Astrocyte (in vitro differentiated cells and primary cell): ENCODE data around the gene ASPHD1. TPM values are rescaled to one million over a fixed set of nuclear protein-coding genes. Genes with fewer than 3 reads are reported as not detected.
A peak's percentile ranks its signal among the peaks of the same experiment; 100 is the strongest.

Source experiments
- DNase-seq: peaks from one replicate; pipeline ENCODE4 v3.0.0-alpha.2; 2010; ENCODE audit warnings: low read depth
- FAIRE-seq: peaks from 2 replicates; lab custom pipeline; 2011; peaks lifted over from hg19 to GRCh38; lab: Jason Lieb, UNC
- H2AFZ ChIP-seq: 2 replicates; pipeline ENCODE4 v1.6.0; 2012; ENCODE audit warnings: low read depth, low read length, inconsistent platforms
- H3K27ac ChIP-seq: 2 replicates; pipeline ENCODE4 v1.5.1; 2011; ENCODE audit warnings: low read depth, low read length, inconsistent platforms
- H3K27me3 ChIP-seq: 2 replicates; pipeline ENCODE4 v1.6.0; 2011; ENCODE audit warnings: low read length, inconsistent platforms; ENCODE audit not compliant: insufficient read depth
- H3K36me3 ChIP-seq: 2 replicates; pipeline ENCODE4 v1.5.1; 2011; ENCODE audit warnings: low read length, inconsistent platforms; ENCODE audit not compliant: insufficient read depth
- H3K4me1 ChIP-seq: 2 replicates; pipeline ENCODE4 v1.5.1; 2011; ENCODE audit warnings: low read length, inconsistent platforms; ENCODE audit not compliant: insufficient read depth
- H3K4me2 ChIP-seq: 2 replicates; pipeline ENCODE4 v1.6.0; 2012; ENCODE audit warnings: low read length, inconsistent platforms
- H3K4me3 ChIP-seq: 2 replicates; pipeline ENCODE4 v1.5.1; 2011; ENCODE audit warnings: low read depth, mild to moderate bottlenecking, low read length, inconsistent platforms; ENCODE audit not compliant: insufficient read depth
- H3K79me2 ChIP-seq: 2 replicates; pipeline ENCODE4 v1.6.0; 2012; ENCODE audit warnings: mild to moderate bottlenecking, low read length, inconsistent platforms; ENCODE audit not compliant: insufficient read depth
- H3K9ac ChIP-seq: 2 replicates; pipeline ENCODE4 v1.6.0; 2012; ENCODE audit warnings: mild to moderate bottlenecking, low read length, inconsistent platforms
- H3K9me3 ChIP-seq: 2 replicates; pipeline ENCODE4 v1.5.1; 2012; ENCODE audit warnings: low read depth, mild to moderate bottlenecking, low read length, inconsistent platforms; ENCODE audit not compliant: insufficient read depth
- H4K20me1 ChIP-seq: 2 replicates; pipeline ENCODE4 v1.6.0; 2012; ENCODE audit warnings: low read length, inconsistent platforms; ENCODE audit not compliant: insufficient read depth
- H3K27ac Mint-ChIP-seq: one replicate; pipeline ENCODE4 v1.8.0; 2021; ENCODE audit warnings: mild to moderate bottlenecking, mixed read lengths; ENCODE audit not compliant: unreplicated experiment
- H3K27me3 Mint-ChIP-seq: one replicate; pipeline ENCODE4 v1.8.0; 2021; ENCODE audit warnings: low read depth, mixed read lengths; ENCODE audit not compliant: unreplicated experiment
- H3K36me3 Mint-ChIP-seq: one replicate; pipeline ENCODE4 v1.8.0; 2021; ENCODE audit warnings: low read depth, mixed read lengths; ENCODE audit not compliant: unreplicated experiment
- H3K4me1 Mint-ChIP-seq: one replicate; pipeline ENCODE4 v1.8.0; 2021; ENCODE audit warnings: low read depth, mixed read lengths; ENCODE audit not compliant: unreplicated experiment
- H3K4me3 Mint-ChIP-seq: one replicate; pipeline ENCODE4 v1.8.0; 2021; ENCODE audit warnings: mild to moderate bottlenecking, moderate library complexity, mixed read lengths; ENCODE audit not compliant: unreplicated experiment
- H3K9me3 Mint-ChIP-seq: one replicate; pipeline ENCODE4 v1.8.0; 2021; ENCODE audit warnings: mild to moderate bottlenecking, mixed read lengths; ENCODE audit not compliant: unreplicated experiment
- CTCF ChIP-seq: IDR thresholded peaks from 2 replicates; pipeline ENCODE4 v1.5.1; 2011; ENCODE audit warnings: low read depth, mild to moderate bottlenecking, inconsistent platforms, low read length, moderate library complexity; ENCODE audit not compliant: insufficient read depth
- EZH2 ChIP-seq: IDR thresholded peaks from 2 replicates; pipeline ENCODE4 v1.6.1; 2012; ENCODE audit warnings: mild to moderate bottlenecking, low read length, inconsistent platforms; ENCODE audit not compliant: insufficient read depth
- total RNA-seq: library from RNA; stranded (reverse); gene quantifications from 2 replicates; pipeline ENCODE4 v1.2.1, GENCODE V29; 2021

Gene ASPHD1
- total RNA-seq, 1 donor from 2014 or later, result 43.3 TPM

GRCh38 chr16:29862383-29862883 lies 37.9 kb upstream of the ASPHD1 start:
- Histone ChIP-seq H3K36me3 (peaks cover 14% of the 10 kb centered on the region), H3K9ac (peak overlapping the region; percentile 88), H3K4me3 (peak overlapping the region; percentile 66), H3K4me2 (peak overlapping the region; percentile 99), H3K79me2 (peaks cover 15% of the 10 kb centered on the region), H2AFZ (peak overlapping the region; percentile 82), H3K27ac (peak overlapping the region; percentile 98), H4K20me1 (no peaks in the 10 kb centered on the region), H3K9me3 (no peaks in the 10 kb centered on the region), H3K27me3 (no peaks in the 10 kb centered on the region), H3K4me1 (peaks cover 7% of the 10 kb centered on the region)
- H3K27ac Mint-ChIP-seq, result peak overlapping the region; percentile 98
- DNase-seq, result no peak
- peak overlapping the region; percentile 99 for H3K4me3 Mint-ChIP-seq
- TF ChIP-seq EZH2 (no peak), CTCF (no peak)
- H3K9me3 Mint-ChIP-seq, result no peaks in the 10 kb centered on the region
- H3K4me1 Mint-ChIP-seq, result peaks cover 6% of the 10 kb centered on the region
- H3K27me3 Mint-ChIP-seq, result no peaks in the 10 kb centered on the region
- no peak for FAIRE-seq
- H3K36me3 Mint-ChIP-seq, result peaks cover 15% of the 10 kb centered on the region

GRCh38 chr16:29862884-29863668 lies 37.2 kb upstream of the ASPHD1 start, which contains the start of gene CDIPT:
CDIPT (minus strand) TSS chr16:29863226; CDS start chr16:29862857, 369 bp downstream.
- FAIRE-seq, result no peak
- Histone ChIP-seq H3K9ac (peak within 1 kb of the TSS; percentile 88), H3K4me2 (peak within 1 kb of the TSS; percentile 99), H3K27me3 (no peaks in the 10 kb centered on the region), H3K79me2 (peaks cover 15% of the 10 kb centered on the region), H3K4me3 (peak within 1 kb of the TSS; percentile 66), H3K36me3 (peaks cover 14% of the 10 kb centered on the region), H3K9me3 (no peaks in the 10 kb centered on the region), H3K4me1 (peaks cover 7% of the 10 kb centered on the region), H3K27ac (peak within 1 kb of the TSS; percentile 98), H2AFZ (peak within 1 kb of the TSS; percentile 82), H4K20me1 (no peaks in the 10 kb centered on the region)
- Mint-ChIP-seq H3K9me3 (no peaks in the 10 kb centered on the region), H3K27me3 (peaks cover 5% of the 10 kb centered on the region), H3K36me3 (peaks cover 15% of the 10 kb centered on the region), H3K4me1 (peaks cover 4% of the 10 kb centered on the region), H3K27ac (peak within 1 kb of the TSS; percentile 99), H3K4me3 (peak within 1 kb of the TSS; percentile 99)
- TF ChIP-seq CTCF, result peak; percentile 57
- no peak for TF ChIP-seq EZH2
- DNase-seq, result peak; percentile 95

DNA sequence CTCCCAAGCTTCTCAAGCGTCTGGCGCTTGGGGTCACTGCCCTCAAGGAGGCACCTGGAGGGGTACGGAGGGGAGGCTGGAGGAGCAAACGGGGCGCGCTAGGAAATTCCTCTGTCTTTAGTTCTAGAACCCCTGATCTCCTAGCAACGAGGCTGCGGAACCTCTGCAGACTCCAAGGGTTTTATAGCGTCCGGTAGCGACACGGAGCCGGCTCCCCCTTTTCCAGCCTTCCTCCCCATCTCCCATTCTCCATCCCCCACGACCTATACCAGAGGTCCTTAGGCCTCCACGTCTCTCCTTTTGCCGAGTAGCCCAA lies 36.7 kb upstream of the ASPHD1 start:
- H3K27ac ChIP-seq, result peak overlapping the region; percentile 98
- H3K79me2 ChIP-seq, result peaks cover 15% of the 10 kb centered on the region
- H3K36me3 ChIP-seq, result peaks cover 12% of the 10 kb centered on the region
- no peaks in the 10 kb centered on the region for H3K9me3 ChIP-seq
- Mint-ChIP-seq H3K4me1 (peaks cover 4% of the 10 kb centered on the region), H3K4me3 (peak overlapping the region; percentile 99), H3K27me3 (peaks cover 5% of the 10 kb centered on the region), H3K27ac (no peak overlapping the region), H3K36me3 (peaks cover 12% of the 10 kb centered on the region), H3K9me3 (no peaks in the 10 kb centered on the region)
- H3K4me2 ChIP-seq, result peak overlapping the region; percentile 99
- no peak for TF ChIP-seq EZH2
- TF ChIP-seq CTCF, result no peak
- H3K4me1 ChIP-seq, result peaks cover 7% of the 10 kb centered on the region
- H4K20me1 ChIP-seq, result no peaks in the 10 kb centered on the region
- H2AFZ ChIP-seq, result peak overlapping the region; percentile 82
- DNase-seq (no peak), FAIRE-seq (no peak)
- H3K4me3 ChIP-seq, result no peak overlapping the region
- no peak overlapping the region for H3K9ac ChIP-seq
- H3K27me3 ChIP-seq, result no peaks in the 10 kb centered on the region
